ENCODE measurements around the gene LHX2.

LHX2 gene

DNA sequence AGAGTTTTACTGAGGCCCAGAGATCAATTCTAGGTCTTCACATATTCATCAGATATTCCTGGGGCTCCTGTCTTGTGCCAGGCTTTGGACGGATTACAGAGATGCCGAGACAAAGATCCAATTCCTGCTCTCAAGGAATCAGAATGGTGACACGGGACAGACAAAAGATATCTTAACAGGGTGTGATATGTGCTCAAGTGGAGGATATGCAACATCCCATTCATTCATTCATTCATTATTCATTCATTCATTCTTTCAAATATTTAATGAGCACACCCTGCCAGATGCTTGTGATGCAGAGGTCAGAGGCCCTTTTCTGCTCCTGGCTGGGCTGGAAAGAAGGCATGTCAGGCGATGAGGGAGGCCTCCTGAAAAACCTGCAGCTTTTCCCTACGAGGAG lies 21.8 kb downstream of the LHX2 start:
- Histone ChIP-seq H3K4me3 (ENCODE audit: low read length) (no peak overlapping the region), H3K9me3 (ENCODE audit: control insufficient read depth, low read length) (no peaks in the 10 kb centered on the region), H3K4me1 (ENCODE audit: control insufficient read depth, insufficient read depth, low read length) (no peaks in the 10 kb centered on the region), H3K9ac (ENCODE audit: low read length) (no peak overlapping the region), H3K36me3 (ENCODE audit: control insufficient read depth, insufficient read depth, low read length) (no peaks in the 10 kb centered on the region), H3K27me3 (ENCODE audit: control insufficient read depth, insufficient read depth, low read length) (peaks cover 88% of the 10 kb centered on the region)

- Histone ChIP-seq H3K4me3 (ENCODE audit: low read length) (no peak overlapping the region), H3K36me3 (ENCODE audit: control insufficient read depth, insufficient read depth, low read length) (no peaks in the 10 kb centered on the region), H3K9me3 (ENCODE audit: control insufficient read depth, low read length) (no peaks in the 10 kb centered on the region), H3K9ac (ENCODE audit: low read length) (no peak overlapping the region), H3K4me1 (ENCODE audit: control insufficient read depth, insufficient read depth, low read length) (no peaks in the 10 kb centered on the region), H3K27me3 (ENCODE audit: control insufficient read depth, insufficient read depth, low read length) (peaks cover 92% of the 10 kb centered on the region)
These were observed 22.4 kb downstream of the LHX2 start for GRCh38 chr9:124033967-124034366.

DNA sequence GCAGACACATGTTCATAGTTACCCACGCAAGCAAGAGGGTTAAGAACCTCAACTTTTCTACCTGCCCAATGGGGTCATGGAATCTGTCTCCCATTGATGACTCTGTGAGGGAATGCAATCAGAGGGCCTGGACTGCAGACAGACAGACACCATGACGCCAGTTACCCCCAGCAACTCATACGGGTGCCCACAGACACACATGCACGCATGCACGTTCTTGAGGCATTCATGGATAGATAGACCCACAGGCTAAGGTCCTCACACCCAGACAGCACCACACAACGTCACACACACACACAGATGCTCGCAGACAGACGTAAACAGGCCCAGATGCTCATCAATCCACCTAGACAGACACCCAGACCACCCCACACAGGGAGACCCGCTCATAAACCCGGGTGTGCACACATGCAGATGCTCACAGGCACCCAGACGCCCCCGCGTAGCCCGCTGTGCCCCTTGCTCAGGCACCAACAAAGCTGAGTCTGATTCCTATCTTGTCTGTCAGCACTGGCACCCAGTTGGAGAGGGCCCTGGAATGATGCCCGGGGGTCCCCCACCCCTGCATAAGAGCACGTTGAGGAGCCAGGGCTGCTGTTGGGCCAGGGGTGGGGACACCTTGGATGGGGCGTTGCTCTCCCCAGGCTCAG lies 23.6 kb downstream of the LHX2 start:
- no peak overlapping the region for H3K9ac ChIP-seq (ENCODE audit: low read length)
- peaks cover 92% of the 10 kb centered on the region for H3K27me3 ChIP-seq (ENCODE audit: control insufficient read depth, insufficient read depth, low read length)
- no peaks in the 10 kb centered on the region for H3K4me1 ChIP-seq (ENCODE audit: control insufficient read depth, insufficient read depth, low read length)
- H3K36me3 ChIP-seq (ENCODE audit: control insufficient read depth, insufficient read depth, low read length): no peaks in the 10 kb centered on the region
- no peak overlapping the region for H3K4me3 ChIP-seq (ENCODE audit: low read length)
- no peaks in the 10 kb centered on the region for H3K9me3 ChIP-seq (ENCODE audit: control insufficient read depth, low read length)

GRCh38 chr9:124036578-124036977 lies 25.0 kb downstream of the LHX2 start:
- H3K27me3 ChIP-seq (ENCODE audit: control insufficient read depth, insufficient read depth, low read length): peaks cover 95% of the 10 kb centered on the region
- H3K36me3 ChIP-seq (ENCODE audit: control insufficient read depth, insufficient read depth, low read length): no peaks in the 10 kb centered on the region
- H3K4me3 ChIP-seq (ENCODE audit: low read length): no peak overlapping the region
- no peak overlapping the region for H3K9ac ChIP-seq (ENCODE audit: low read length)
- no peaks in the 10 kb centered on the region for H3K9me3 ChIP-seq (ENCODE audit: control insufficient read depth, low read length)
- peaks cover 6% of the 10 kb centered on the region for H3K4me1 ChIP-seq (ENCODE audit: control insufficient read depth, insufficient read depth, low read length)

GRCh38 chr9:124037790-124038189 lies 26.2 kb downstream of the LHX2 start:
- H3K4me1 ChIP-seq (ENCODE audit: control insufficient read depth, insufficient read depth, low read length): peaks cover 7% of the 10 kb centered on the region
- no peaks in the 10 kb centered on the region for H3K9me3 ChIP-seq (ENCODE audit: control insufficient read depth, low read length)
- no peak overlapping the region for H3K9ac ChIP-seq (ENCODE audit: low read length)
- H3K4me3 ChIP-seq (ENCODE audit: low read length): no peak overlapping the region
- peaks cover 95% of the 10 kb centered on the region for H3K27me3 ChIP-seq (ENCODE audit: control insufficient read depth, insufficient read depth, low read length)
- no peaks in the 10 kb centered on the region for H3K36me3 ChIP-seq (ENCODE audit: control insufficient read depth, insufficient read depth, low read length)

- no peak overlapping the region for H3K9ac ChIP-seq (ENCODE audit: low read length)
- H3K36me3 ChIP-seq (ENCODE audit: control insufficient read depth, insufficient read depth, low read length): no peaks in the 10 kb centered on the region
- H3K27me3 ChIP-seq (ENCODE audit: control insufficient read depth, insufficient read depth, low read length): peaks cover 97% of the 10 kb centered on the region
- peaks cover 7% of the 10 kb centered on the region for H3K4me1 ChIP-seq (ENCODE audit: control insufficient read depth, insufficient read depth, low read length)
- H3K4me3 ChIP-seq (ENCODE audit: low read length): no peak overlapping the region
- no peaks in the 10 kb centered on the region for H3K9me3 ChIP-seq (ENCODE audit: control insufficient read depth, low read length)
These were observed 26.7 kb downstream of the LHX2 start for GRCh38 chr9:124038239-124038638.

DNA sequence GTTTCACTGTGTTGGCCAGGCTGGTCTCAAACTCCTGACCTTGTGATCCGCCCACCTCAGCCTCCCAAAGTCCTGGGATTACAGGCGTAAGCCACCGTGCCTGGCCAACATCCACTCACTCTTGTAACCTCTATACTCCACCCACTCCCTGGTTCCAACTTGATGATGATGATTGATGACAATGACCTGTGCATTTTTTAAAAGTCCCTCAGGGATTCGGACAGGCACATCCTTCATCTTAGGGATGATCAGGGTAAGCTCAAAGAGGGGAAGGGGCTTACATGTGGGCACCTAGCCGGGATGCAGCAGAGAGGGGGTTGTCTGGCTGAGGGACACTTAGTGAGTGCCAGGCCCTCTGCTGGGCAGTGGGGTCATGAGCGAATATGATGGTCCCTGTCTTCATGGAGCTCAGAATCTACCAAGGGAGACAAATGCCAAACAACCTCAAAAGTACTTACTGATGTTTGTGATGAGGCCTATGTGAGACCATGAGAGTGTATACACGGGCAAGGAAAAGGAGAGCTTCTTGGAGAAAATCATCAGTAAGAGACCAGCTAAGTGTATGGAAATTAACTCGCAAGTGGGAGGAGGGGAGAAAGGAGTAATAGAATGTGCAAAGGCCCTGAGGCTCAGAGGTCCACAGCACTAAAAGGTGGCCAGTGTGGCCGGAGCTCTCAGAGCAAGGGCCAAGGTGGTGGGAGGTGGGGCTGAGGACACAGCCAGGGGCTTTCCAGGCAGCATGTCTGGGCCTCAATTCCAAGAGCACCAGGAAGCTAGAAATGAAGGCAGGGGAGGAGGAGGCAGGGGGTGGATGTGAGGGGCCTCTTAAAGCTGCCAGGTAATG lies 27.4 kb downstream of the LHX2 start:
- Histone ChIP-seq H3K36me3 (ENCODE audit: control insufficient read depth, insufficient read depth, low read length) (no peaks in the 10 kb centered on the region), H3K4me3 (ENCODE audit: low read length) (no peak overlapping the region), H3K9ac (ENCODE audit: low read length) (no peak overlapping the region), H3K27me3 (ENCODE audit: control insufficient read depth, insufficient read depth, low read length) (peaks cover 94% of the 10 kb centered on the region), H3K9me3 (ENCODE audit: control insufficient read depth, low read length) (no peaks in the 10 kb centered on the region), H3K4me1 (ENCODE audit: control insufficient read depth, insufficient read depth, low read length) (peaks cover 7% of the 10 kb centered on the region)

GRCh38 chr9:124040186-124040931 lies 28.8 kb downstream of the LHX2 start:
- H3K9me3 ChIP-seq (ENCODE audit: control insufficient read depth, low read length): no peaks in the 10 kb centered on the region
- H3K4me1 ChIP-seq (ENCODE audit: control insufficient read depth, insufficient read depth, low read length): peaks cover 7% of the 10 kb centered on the region
- H3K36me3 ChIP-seq (ENCODE audit: control insufficient read depth, insufficient read depth, low read length): no peaks in the 10 kb centered on the region
- H3K4me3 ChIP-seq (ENCODE audit: low read length): no peak overlapping the region
- H3K27me3 ChIP-seq (ENCODE audit: control insufficient read depth, insufficient read depth, low read length): peaks cover 94% of the 10 kb centered on the region
- H3K9ac ChIP-seq (ENCODE audit: low read length): no peak overlapping the region

DNA sequence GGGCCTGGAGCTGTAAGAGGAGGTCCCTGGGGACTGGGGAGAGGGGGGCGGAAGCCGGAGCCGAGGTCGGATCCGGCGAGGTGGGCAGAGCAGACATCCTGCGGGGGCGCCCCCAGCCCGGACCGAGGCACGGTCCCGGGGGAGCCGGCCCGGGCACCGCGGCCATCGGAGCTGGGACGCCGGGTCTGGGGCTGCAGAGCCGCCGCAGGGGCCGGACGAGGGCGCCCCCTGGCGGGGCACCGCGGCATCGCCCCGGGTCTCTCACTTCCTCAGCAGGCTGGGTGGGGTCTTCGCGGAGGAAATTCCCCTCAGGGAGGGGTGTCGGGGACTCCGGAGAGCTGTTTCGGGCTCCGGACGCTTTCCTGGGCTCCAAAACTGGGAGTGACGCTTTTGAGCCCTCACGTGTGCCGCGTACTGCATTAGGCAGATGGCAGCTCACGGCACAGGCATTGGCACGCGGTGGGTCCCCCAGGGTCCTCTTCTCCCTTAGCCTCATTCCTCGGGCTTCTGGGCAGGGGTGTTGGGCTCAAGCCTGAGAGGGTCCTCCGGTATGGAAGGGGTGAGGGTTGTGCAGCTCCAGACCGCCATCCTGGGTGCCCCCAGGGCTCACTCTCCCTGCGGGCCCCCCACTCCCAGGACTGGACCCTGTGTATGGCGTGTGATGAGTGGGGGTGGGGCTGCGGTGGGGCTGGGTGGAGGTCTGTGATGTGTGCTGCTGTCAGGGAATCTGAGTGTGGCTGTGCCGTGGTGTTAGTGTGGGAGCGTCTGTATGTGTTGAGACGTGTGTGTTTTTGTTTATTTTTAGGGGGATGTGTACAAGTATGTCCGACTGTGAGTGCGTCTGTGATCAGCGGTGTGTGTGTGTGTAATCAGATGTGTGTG lies 29.6 kb downstream of the LHX2 start:
- H3K9me3 ChIP-seq (ENCODE audit: control insufficient read depth, low read length): no peaks in the 10 kb centered on the region
- H3K4me3 ChIP-seq (ENCODE audit: low read length): no peak overlapping the region
- H3K4me1 ChIP-seq (ENCODE audit: control insufficient read depth, insufficient read depth, low read length): peaks cover 7% of the 10 kb centered on the region
- no peaks in the 10 kb centered on the region for H3K36me3 ChIP-seq (ENCODE audit: control insufficient read depth, insufficient read depth, low read length)
- peaks cover 97% of the 10 kb centered on the region for H3K27me3 ChIP-seq (ENCODE audit: control insufficient read depth, insufficient read depth, low read length)
- no peak overlapping the region for H3K9ac ChIP-seq (ENCODE audit: low read length)

GRCh38 chr9:124041817-124042116 lies 30.2 kb downstream of the LHX2 start:
- peaks cover 96% of the 10 kb centered on the region for H3K27me3 ChIP-seq (ENCODE audit: control insufficient read depth, insufficient read depth, low read length)
- no peak overlapping the region for H3K4me3 ChIP-seq (ENCODE audit: low read length)
- H3K36me3 ChIP-seq (ENCODE audit: control insufficient read depth, insufficient read depth, low read length): no peaks in the 10 kb centered on the region
- H3K9ac ChIP-seq (ENCODE audit: low read length): no peak overlapping the region
- peaks cover 7% of the 10 kb centered on the region for H3K4me1 ChIP-seq (ENCODE audit: control insufficient read depth, insufficient read depth, low read length)
- no peaks in the 10 kb centered on the region for H3K9me3 ChIP-seq (ENCODE audit: control insufficient read depth, low read length)

- peaks cover 94% of the 10 kb centered on the region for H3K27me3 ChIP-seq (ENCODE audit: control insufficient read depth, insufficient read depth, low read length)
- peaks cover 7% of the 10 kb centered on the region for H3K4me1 ChIP-seq (ENCODE audit: control insufficient read depth, insufficient read depth, low read length)
- no peak overlapping the region for H3K9ac ChIP-seq (ENCODE audit: low read length)
- no peaks in the 10 kb centered on the region for H3K9me3 ChIP-seq (ENCODE audit: control insufficient read depth, low read length)
- no peak overlapping the region for H3K4me3 ChIP-seq (ENCODE audit: low read length)
- H3K36me3 ChIP-seq (ENCODE audit: control insufficient read depth, insufficient read depth, low read length): no peaks in the 10 kb centered on the region
These were observed 30.7 kb downstream of the LHX2 start for GRCh38 chr9:124042201-124042721.

Measured in mucosa of stomach (tissue), 1 donor.